NB4 (cell line): Measurements from ENCODE around the gene SLAMF7.
A peak's percentile ranks its signal among the peaks of the same experiment; 100 is the strongest.

Experiments
- DNase-seq: peaks from one replicate; pipeline ENCODE4 v3.0.0; 2010; ENCODE audit warnings: low read depth
- H3K4me3 ChIP-seq: one replicate; pipeline ENCODE4 v1.5.1; 2011; ENCODE audit warnings: mild to moderate bottlenecking, low read depth, low read length, moderate library complexity
- MAX ChIP-seq: IDR thresholded peaks from 2 replicates; pipeline ENCODE4 v1.6.1; 2011; ENCODE audit warnings: low read depth, low read length
- MYC ChIP-seq: IDR thresholded peaks from 2 replicates; pipeline ENCODE4 v1.6.1; 2011; ENCODE audit warnings: low read depth, low read length
- POLR2A ChIP-seq: IDR thresholded peaks from 2 replicates; pipeline ENCODE4 v1.6.1; 2011; ENCODE audit warnings: mild to moderate bottlenecking; ENCODE audit not compliant: insufficient read length; ENCODE audit errors: extremely low read depth
- TF ChIP-seq, protein P1 (sequence below): IDR thresholded peaks from one replicate; pipeline ENCODE4 v1.5.1; 2012; ENCODE audit warnings: low read depth, low read length

SLAMF7 gene

GRCh38 chr1:160707236-160708064 lies 31.6 kb upstream of the SLAMF7 start:
- peak; percentile 39 for DNase-seq
- no peak for TF ChIP-seq MAX
- TF ChIP-seq MYC, result no peak
- TF ChIP-seq, protein P1, sequence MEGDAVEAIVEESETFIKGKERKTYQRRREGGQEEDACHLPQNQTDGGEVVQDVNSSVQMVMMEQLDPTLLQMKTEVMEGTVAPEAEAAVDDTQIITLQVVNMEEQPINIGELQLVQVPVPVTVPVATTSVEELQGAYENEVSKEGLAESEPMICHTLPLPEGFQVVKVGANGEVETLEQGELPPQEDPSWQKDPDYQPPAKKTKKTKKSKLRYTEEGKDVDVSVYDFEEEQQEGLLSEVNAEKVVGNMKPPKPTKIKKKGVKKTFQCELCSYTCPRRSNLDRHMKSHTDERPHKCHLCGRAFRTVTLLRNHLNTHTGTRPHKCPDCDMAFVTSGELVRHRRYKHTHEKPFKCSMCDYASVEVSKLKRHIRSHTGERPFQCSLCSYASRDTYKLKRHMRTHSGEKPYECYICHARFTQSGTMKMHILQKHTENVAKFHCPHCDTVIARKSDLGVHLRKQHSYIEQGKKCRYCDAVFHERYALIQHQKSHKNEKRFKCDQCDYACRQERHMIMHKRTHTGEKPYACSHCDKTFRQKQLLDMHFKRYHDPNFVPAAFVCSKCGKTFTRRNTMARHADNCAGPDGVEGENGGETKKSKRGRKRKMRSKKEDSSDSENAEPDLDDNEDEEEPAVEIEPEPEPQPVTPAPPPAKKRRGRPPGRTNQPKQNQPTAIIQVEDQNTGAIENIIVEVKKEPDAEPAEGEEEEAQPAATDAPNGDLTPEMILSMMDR, result no peak
- no peak overlapping the region for H3K4me3 ChIP-seq

DNA sequence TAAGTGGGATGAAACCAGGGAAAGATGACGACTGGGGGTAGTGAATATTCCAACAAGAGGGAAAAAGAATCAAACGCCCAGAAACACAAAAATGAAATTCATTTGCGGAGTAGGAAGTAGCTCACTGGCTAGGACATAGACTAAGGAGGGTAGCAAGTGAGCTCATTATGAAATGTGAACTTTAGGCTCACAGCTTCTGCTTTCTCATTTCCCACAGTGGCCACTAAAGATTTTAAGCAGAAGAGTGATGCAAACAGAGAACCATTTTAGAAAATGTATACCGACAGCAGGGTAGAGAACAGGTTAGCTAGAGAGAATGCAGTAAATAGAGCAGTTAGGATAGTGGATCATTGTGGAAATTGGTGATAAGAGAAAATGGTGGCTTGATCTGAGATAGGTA lies 30.9 kb upstream of the SLAMF7 start:
- peak; percentile 82 for DNase-seq
- H3K4me3 ChIP-seq, result no peak overlapping the region

GRCh38 chr1:160708801-160709200 lies 30.2 kb upstream of the SLAMF7 start:
- DNase-seq, result peak; percentile 29
- no peak overlapping the region for H3K4me3 ChIP-seq

More for the DNA sequence above, 30.9 kb upstream of the SLAMF7 start:
- TF ChIP-seq, protein P1, result no peak
- TF ChIP-seq MYC (no peak), POLR2A (no peak), MAX (no peak)

GRCh38 chr1:160709715-160710114 lies 29.3 kb upstream of the SLAMF7 start:
- H3K4me3 ChIP-seq, result no peak overlapping the region
- TF ChIP-seq, protein P1, result no peak
- TF ChIP-seq POLR2A (no peak), MYC (no peak), MAX (no peak; the same call in 1 of the 2 replicates)
- DNase-seq, result no peak

More at GRCh38 chr1:160708801-160709200, 30.2 kb upstream of the SLAMF7 start:
- TF ChIP-seq MYC (no peak), POLR2A (no peak), MAX (no peak)
- TF ChIP-seq, protein P1, result no peak

- no peak for DNase-seq
- TF ChIP-seq MAX (no peak), POLR2A (no peak), MYC (no peak)
- TF ChIP-seq, protein P1, result no peak
- H3K4me3 ChIP-seq, result peak overlapping the region; percentile 27
These were observed 28.4 kb upstream of the SLAMF7 start for GRCh38 chr1:160710517-160711252.
